ENCODE measurements around the gene IZUMO1R. TPM values are rescaled to one million over a fixed set of nuclear protein-coding genes. Genes with fewer than 3 reads are reported as not detected.

IZUMO1R gene
- total RNA-seq, 1 experiment from 2014 or later: not detected

DNA sequence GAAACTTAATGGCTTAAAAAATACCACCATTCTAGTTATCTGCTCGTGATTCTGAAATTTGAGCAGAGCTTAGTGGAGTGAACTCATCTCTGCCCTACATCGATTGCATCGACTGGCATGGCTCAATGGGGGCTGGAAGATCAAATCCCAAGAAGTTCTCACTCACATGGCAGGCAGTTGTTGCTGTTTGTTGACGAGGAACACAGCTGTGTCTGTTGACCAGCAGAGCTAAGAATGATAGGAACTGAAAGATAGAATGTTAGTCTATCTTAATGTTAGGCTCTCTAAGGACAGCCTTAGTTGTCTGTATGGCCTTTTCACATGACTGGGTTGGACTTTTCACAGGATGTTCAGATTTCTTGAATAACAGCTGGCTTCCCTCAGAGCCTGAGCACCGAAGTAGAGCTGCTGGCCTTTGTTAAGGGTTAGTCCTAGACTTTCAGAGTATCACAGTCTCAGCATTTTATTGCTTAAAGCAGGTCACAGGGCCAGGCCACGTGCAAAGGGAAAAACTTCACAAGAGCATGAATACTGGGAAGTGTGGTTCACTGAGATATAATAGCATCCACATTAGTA, 31.6 kb upstream of the IZUMO1R start (continued):
- TF ChIP-seq MLX (CRISPR knock-in tag; IDR thresholded peaks at IDR 0.05) (no peak), RORB (CRISPR knock-in tag; IDR thresholded peaks at IDR 0.05) (no peak)
- TF ChIP-seq, protein P1, sequence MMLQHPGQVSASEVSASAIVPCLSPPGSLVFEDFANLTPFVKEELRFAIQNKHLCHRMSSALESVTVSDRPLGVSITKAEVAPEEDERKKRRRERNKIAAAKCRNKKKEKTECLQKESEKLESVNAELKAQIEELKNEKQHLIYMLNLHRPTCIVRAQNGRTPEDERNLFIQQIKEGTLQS (CRISPR knock-in tag; conservative IDR thresholded peaks at IDR 0.05): no peak

- H3K9me3 Mint-ChIP-seq: peaks cover 1% of the 10 kb centered on the region
- no peak for ATAC-seq
- H3K36me3 Mint-ChIP-seq: no peaks in the 10 kb centered on the region
- H3K4me1 Mint-ChIP-seq: peaks cover 10% of the 10 kb centered on the region
- no peak overlapping the region for H3K27ac Mint-ChIP-seq
- H3K4me3 Mint-ChIP-seq: no peak overlapping the region
- DNase-seq (ENCODE audit: low spot score): no peak
- ChIA-PET CTCF (no interaction called here), POLR2A (no interaction called here)
- TF ChIP-seq ZBTB43 (CRISPR knock-in tag; IDR thresholded peaks at IDR 0.05) (no peak), ATF6 (CRISPR knock-in tag; IDR thresholded peaks at IDR 0.05) (no peak), NFATC4 (CRISPR knock-in tag; IDR thresholded peaks at IDR 0.05) (no peak), ZNF317 (CRISPR knock-in tag; IDR thresholded peaks at IDR 0.05; ENCODE audit: borderline replicate concordance, low read depth) (no peak), RORB (CRISPR knock-in tag; IDR thresholded peaks at IDR 0.05) (no peak), MYBL2 (CRISPR knock-in tag; IDR thresholded peaks at IDR 0.05) (no peak), E2F5 (CRISPR knock-in tag; IDR thresholded peaks at IDR 0.05) (no peak), STAT6 (CRISPR knock-in tag; conservative IDR thresholded peaks at IDR 0.05; ENCODE audit: low read depth) (no peak)
- TF ChIP-seq, protein P2, sequence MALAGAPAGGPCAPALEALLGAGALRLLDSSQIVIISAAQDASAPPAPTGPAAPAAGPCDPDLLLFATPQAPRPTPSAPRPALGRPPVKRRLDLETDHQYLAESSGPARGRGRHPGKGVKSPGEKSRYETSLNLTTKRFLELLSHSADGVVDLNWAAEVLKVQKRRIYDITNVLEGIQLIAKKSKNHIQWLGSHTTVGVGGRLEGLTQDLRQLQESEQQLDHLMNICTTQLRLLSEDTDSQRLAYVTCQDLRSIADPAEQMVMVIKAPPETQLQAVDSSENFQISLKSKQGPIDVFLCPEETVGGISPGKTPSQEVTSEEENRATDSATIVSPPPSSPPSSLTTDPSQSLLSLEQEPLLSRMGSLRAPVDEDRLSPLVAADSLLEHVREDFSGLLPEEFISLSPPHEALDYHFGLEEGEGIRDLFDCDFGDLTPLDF (CRISPR knock-in tag; IDR thresholded peaks at IDR 0.05): no peak
- H3K27me3 Mint-ChIP-seq (ENCODE audit: low read depth): no peaks in the 10 kb centered on the region
Observed at GRCh38 chr11:94275961-94276360, 28.4 kb upstream of the IZUMO1R start.

- H3K36me3 Mint-ChIP-seq: no peaks in the 10 kb centered on the region
- TF ChIP-seq ZNF423 (CRISPR knock-in tag; IDR thresholded peaks at IDR 0.05) (no peak), USF1 (CRISPR knock-in tag; IDR thresholded peaks at IDR 0.05) (no peak), SMAD4 (CRISPR knock-in tag; IDR thresholded peaks at IDR 0.05) (no peak), ELF4 (CRISPR knock-in tag; IDR thresholded peaks at IDR 0.05; ENCODE audit: low read depth) (no peak)
- TF ChIP-seq, protein P3, sequence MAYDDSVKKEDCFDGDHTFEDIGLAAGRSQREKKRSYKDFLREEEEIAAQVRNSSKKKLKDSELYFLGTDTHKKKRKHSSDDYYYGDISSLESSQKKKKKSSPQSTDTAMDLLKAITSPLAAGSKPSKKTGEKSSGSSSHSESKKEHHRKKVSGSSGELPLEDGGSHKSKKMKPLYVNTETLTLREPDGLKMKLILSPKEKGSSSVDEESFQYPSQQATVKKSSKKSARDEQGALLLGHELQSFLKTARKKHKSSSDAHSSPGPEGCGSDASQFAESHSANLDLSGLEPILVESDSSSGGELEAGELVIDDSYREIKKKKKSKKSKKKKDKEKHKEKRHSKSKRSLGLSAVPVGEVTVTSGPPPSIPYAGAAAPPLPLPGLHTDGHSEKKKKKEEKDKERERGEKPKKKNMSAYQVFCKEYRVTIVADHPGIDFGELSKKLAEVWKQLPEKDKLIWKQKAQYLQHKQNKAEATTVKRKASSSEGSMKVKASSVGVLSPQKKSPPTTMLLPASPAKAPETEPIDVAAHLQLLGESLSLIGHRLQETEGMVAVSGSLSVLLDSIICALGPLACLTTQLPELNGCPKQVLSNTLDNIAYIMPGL (CRISPR knock-in tag; IDR thresholded peaks at IDR 0.05): no peak
- TF ChIP-seq, protein P4, sequence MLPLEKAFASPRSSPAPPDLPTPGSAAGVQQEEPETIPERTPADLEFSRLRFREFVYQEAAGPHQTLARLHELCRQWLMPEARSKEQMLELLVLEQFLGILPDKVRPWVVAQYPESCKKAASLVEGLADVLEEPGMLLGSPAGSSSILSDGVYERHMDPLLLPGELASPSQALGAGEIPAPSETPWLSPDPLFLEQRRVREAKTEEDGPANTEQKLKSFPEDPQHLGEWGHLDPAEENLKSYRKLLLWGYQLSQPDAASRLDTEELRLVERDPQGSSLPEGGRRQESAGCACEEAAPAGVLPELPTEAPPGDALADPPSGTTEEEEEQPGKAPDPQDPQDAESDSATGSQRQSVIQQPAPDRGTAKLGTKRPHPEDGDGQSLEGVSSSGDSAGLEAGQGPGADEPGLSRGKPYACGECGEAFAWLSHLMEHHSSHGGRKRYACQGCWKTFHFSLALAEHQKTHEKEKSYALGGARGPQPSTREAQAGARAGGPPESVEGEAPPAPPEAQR (CRISPR knock-in tag; IDR thresholded peaks at IDR 0.05): no peak
Observed at GRCh38 chr11:94276943-94277342, 27.4 kb upstream of the IZUMO1R start.

More at GRCh38 chr11:94276943-94277342, 27.4 kb upstream of the IZUMO1R start:
- no peak for ATAC-seq
- no peak for DNase-seq (ENCODE audit: low spot score)
- ChIA-PET CTCF (no interaction called here), POLR2A (no interaction called here)
- Mint-ChIP-seq H3K4me1 (peaks cover 10% of the 10 kb centered on the region), H3K9me3 (no peaks in the 10 kb centered on the region), H3K27ac (no peak overlapping the region), H3K4me3 (no peak overlapping the region), H3K27me3 (ENCODE audit: low read depth) (no peaks in the 10 kb centered on the region)
